ENCODE data around the gene GALNT13. TPM values are rescaled to one million over a fixed set of nuclear protein-coding genes. Genes with fewer than 3 reads are reported as not detected.

Gene GALNT13
- total and polyA plus RNA-seq, 10 of the 15 experiments (the other 5 are each of a cell fraction or from before 2014, with no cell fraction given): 0.04 TPM; not detected in 9

- ChIA-PET POLR2A (no interaction called here), SMC1A (ENCODE audit: uncharacterized antibody, unreplicated experiment) (no interaction called here), RAD21 (ENCODE audit: unreplicated experiment) (no interaction called here), CTCF (no interaction called here)
- Histone ChIP-seq H3K79me2 (ENCODE audit: control insufficient read depth, insufficient read depth, low read length) (no peaks in the 10 kb centered on the region), H3K9me3 (replicated peaks; ENCODE audit: control insufficient read depth, insufficient read depth, low read length) (no peaks in the 10 kb centered on the region; the same call in 2 of the 3 replicates), H3K4me1 (ENCODE audit: control insufficient read depth, insufficient read depth, low read length) (no peaks in the 10 kb centered on the region), H3K4me2 (ENCODE audit: control insufficient read depth, insufficient read depth) (no peak overlapping the region), H3K27me3 (replicated peaks in 1 of 2; ENCODE audit: control insufficient read depth in 2 of 2, insufficient read depth in 2 of 2, low read length in 1 of 2) (no peaks in the 10 kb centered on the region), H4K20me1 (ENCODE audit: control insufficient read depth, insufficient read depth) (no peaks in the 10 kb centered on the region), H2AFZ (ENCODE audit: control insufficient read depth, low read depth, low read length) (no peak overlapping the region), H3K4me3 (no peak overlapping the region), H3K36me3 (ENCODE audit: control insufficient read depth in 2 of 2, insufficient read depth in 2 of 2, low read length in 1 of 2) (no peaks in the 10 kb centered on the region), H3K9ac (ENCODE audit: control insufficient read depth, insufficient read depth, low read length) (no peak overlapping the region), H3K27ac (ENCODE audit: control insufficient read depth, insufficient read depth) (no peak overlapping the region)
- TF ChIP-seq TARDBP (IDR thresholded peaks at IDR 0.05; ENCODE audit: borderline replicate concordance) (no peak), HDAC2 (IDR thresholded peaks at IDR 0.05) (no peak), RAD21 (IDR thresholded peaks at IDR 0.05; ENCODE audit: insufficient read depth, low read depth, low read length) (no peak), SREBF1 (IDR thresholded peaks at IDR 0.05; ENCODE audit: low read length) (no peak), HDGF (IDR thresholded peaks at IDR 0.05) (no peak), NFYB (IDR thresholded peaks at IDR 0.05; ENCODE audit: insufficient read depth, low read depth, low read length) (no peak)
- in situ Hi-C loops (cut with MboI): no loop called here
- no TSS peak for BruUV-seq (replicated peaks)
- FAIRE-seq (no peak), ATAC-seq (no peak), DNase-seq (ENCODE audit: low read depth, low spot score) (no peak)
- intact Hi-C loops (cut with micrococcal nuclease; ENCODE audit: unreplicated experiment): no loop called here
These were observed 195.4 kb downstream of the GALNT13 start for GRCh38 chr2:154067124-154067523.

DNA sequence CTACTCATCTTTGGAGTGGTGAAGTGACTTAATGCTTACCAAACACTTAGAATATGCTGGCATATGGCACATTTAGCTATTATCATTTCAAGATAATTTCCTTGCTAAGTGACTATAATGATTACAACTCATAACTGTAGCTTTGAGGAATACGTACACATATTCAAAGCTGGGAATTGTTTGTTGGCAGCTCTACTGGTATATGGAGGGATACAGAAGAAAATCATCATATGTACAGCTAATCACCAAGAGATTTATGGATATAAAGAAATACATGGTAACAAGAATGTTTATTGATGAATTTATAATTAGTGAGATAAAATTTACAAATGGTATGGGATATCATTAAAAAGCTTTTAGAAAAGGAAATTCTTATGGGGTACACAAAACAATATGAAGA, 207.2 kb downstream of the GALNT13 start:
- no peak overlapping the region for H3K27ac ChIP-seq (ENCODE audit: control insufficient read depth, insufficient read depth)
- no peaks in the 10 kb centered on the region for H4K20me1 ChIP-seq (ENCODE audit: control insufficient read depth, insufficient read depth)
- no peaks in the 10 kb centered on the region for H3K27me3 ChIP-seq (replicated peaks in 1 of 2; ENCODE audit: control insufficient read depth in 2 of 2, insufficient read depth in 2 of 2, low read length in 1 of 2)
- H3K36me3 ChIP-seq (ENCODE audit: control insufficient read depth in 2 of 2, insufficient read depth in 2 of 2, low read length in 1 of 2): no peaks in the 10 kb centered on the region
- no peak overlapping the region for H3K4me2 ChIP-seq (ENCODE audit: control insufficient read depth, insufficient read depth)
- ChIA-PET SMC1A (ENCODE audit: uncharacterized antibody, unreplicated experiment) (no interaction called here), RAD21 (ENCODE audit: unreplicated experiment) (no interaction called here), CTCF (no interaction called here), POLR2A (no interaction called here)
- in situ Hi-C loops (cut with MboI): no loop called here
- H3K79me2 ChIP-seq (ENCODE audit: control insufficient read depth, insufficient read depth, low read length): no peaks in the 10 kb centered on the region
- BruUV-seq (replicated peaks): no TSS peak
- intact Hi-C loops (cut with micrococcal nuclease; ENCODE audit: unreplicated experiment): no loop called here
- no peak for FAIRE-seq
- DNase-seq (ENCODE audit: low read depth, low spot score): no peak
- no peak overlapping the region for H3K9ac ChIP-seq (ENCODE audit: control insufficient read depth, insufficient read depth, low read length)
- H2AFZ ChIP-seq (ENCODE audit: control insufficient read depth, low read depth, low read length): no peak overlapping the region
- no peak for ATAC-seq
- H3K9me3 ChIP-seq (replicated peaks; ENCODE audit: control insufficient read depth, insufficient read depth, low read length): no peaks in the 10 kb centered on the region
- H3K4me3 ChIP-seq: no peak overlapping the region
- H3K4me1 ChIP-seq (ENCODE audit: control insufficient read depth, insufficient read depth, low read length): no peaks in the 10 kb centered on the region
- 0% methylated on average over 1 of the region's 1 CpG for WGBS (ENCODE audit: insufficient coverage, insufficient replicate concordance, low lambda C conversion rate, missing lambda C conversion rate)
- no peak for TF ChIP-seq TAF1 (IDR thresholded peaks at IDR 0.05; ENCODE audit: borderline replicate concordance, low read depth, low read length)
- no peak for TF ChIP-seq KLF5 (IDR thresholded peaks at IDR 0.05; ENCODE audit: partially characterized antibody)
- TF ChIP-seq GATAD2B (conservative IDR thresholded peaks at IDR 0.05; ENCODE audit: low read depth): no peak
- no peak for TF ChIP-seq TCF12 (IDR thresholded peaks at IDR 0.05; ENCODE audit: low read depth, low read length)
- TF ChIP-seq BRCA1 (IDR thresholded peaks at IDR 0.05; ENCODE audit: low read depth, low read length): no peak
- no peak for TF ChIP-seq SUZ12 (IDR thresholded peaks at IDR 0.05; ENCODE audit: unreplicated experiment)
- TF ChIP-seq, protein P1, sequence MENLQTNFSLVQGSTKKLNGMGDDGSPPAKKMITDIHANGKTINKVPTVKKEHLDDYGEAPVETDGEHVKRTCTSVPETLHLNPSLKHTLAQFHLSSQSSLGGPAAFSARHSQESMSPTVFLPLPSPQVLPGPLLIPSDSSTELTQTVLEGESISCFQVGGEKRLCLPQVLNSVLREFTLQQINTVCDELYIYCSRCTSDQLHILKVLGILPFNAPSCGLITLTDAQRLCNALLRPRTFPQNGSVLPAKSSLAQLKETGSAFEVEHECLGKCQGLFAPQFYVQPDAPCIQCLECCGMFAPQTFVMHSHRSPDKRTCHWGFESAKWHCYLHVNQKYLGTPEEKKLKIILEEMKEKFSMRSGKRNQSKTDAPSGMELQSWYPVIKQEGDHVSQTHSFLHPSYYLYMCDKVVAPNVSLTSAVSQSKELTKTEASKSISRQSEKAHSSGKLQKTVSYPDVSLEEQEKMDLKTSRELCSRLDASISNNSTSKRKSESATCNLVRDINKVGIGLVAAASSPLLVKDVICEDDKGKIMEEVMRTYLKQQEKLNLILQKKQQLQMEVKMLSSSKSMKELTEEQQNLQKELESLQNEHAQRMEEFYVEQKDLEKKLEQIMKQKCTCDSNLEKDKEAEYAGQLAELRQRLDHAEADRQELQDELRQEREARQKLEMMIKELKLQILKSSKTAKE (IDR thresholded peaks at IDR 0.05; ENCODE audit: low read depth, poor library complexity, severe bottlenecking): no peak
- no peak for TF ChIP-seq CEBPZ (IDR thresholded peaks at IDR 0.05; ENCODE audit: low read depth, low read length)
- TF ChIP-seq SPI1 (IDR thresholded peaks at IDR 0.05; ENCODE audit: borderline replicate concordance, insufficient read depth, low read depth, low read length): no peak

Measured in GM12878 (cell line).